Left renal cortex interstitium (tissue), 4 donors: ENCODE results near the gene ECT2. TPM values are rescaled to one million over a fixed set of nuclear protein-coding genes. Genes with fewer than 3 reads are reported as not detected.
A peak's percentile ranks its signal among the peaks of the same experiment; 100 is the strongest.
"Not testable (repeated sequence)": the region's sequence is repeated elsewhere in the genome, so short reads cannot be mapped to it uniquely, and the experiment has no call there.

Experiments used
- DNase-seq, 4 donors: peaks; one replicate each; pipeline ENCODE4 v3.0.0-alpha.2; 2013; ENCODE audit warnings: low read depth in 4 of 4, low spot score in 2 of 4, missing footprints in 1 of 4
- polyA plus RNA-seq, 4 donors: library from polyadenylated mRNA; unstranded; fragments of 120-200 nt; gene quantifications; one replicate each; pipeline ENCODE4 v1.2.1, GENCODE V29; 2013; ENCODE audit not compliant: insufficient read length in 4 of 4

The ECT2 gene
- polyA plus RNA-seq, 4 donors = 32.9 to 39.8 (median 36.6) TPM

DNA sequence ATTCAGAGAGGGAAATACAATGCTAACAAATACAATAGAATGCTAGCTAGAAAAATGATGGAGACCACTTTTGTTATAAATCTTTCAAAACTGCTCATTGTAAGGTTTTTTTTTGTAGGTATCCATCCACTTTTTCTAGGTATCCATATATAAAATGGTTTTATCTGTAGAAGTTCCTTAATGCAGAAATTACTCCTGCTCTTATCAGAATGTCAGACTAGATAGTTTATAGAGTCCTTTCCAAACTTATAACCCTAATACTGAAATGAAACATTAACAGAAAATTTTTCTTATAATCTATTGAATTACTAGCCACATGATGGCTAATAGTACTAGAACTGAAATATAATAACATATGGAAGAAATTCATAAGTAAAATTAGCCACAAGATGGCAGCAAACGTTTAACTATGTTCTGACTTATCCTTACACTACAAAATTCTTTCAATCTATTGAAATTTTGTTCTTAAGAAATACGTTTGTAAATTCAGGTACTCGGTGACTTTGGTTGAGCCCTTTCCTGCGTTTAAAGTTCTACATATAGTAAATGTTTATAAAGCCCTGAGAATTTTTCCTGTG is 58.5 kb downstream of the ECT2 start:
- peak in 3 of 4 donors; percentile 4 to 16 (median 8) for DNase-seq

DNA sequence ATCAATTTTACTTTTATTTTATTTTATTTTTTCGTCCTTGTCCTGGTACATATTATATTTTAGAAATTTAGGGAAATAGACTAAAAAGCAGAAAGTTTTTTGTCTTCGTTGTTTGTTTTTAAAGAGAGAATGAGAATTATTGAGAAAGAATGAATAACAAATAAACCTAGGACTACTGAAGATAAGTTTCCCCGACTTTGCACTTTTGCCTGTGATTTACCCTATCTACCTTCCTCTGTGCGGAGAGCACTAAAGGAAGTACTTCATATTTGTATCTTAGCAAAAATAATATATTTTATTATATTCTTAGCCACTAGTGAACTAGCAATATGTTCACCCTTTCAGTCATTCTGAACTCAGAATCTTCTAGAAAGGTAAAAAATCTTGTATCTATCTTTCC is 60.6 kb downstream of the ECT2 start:
- no peak for DNase-seq

DNA sequence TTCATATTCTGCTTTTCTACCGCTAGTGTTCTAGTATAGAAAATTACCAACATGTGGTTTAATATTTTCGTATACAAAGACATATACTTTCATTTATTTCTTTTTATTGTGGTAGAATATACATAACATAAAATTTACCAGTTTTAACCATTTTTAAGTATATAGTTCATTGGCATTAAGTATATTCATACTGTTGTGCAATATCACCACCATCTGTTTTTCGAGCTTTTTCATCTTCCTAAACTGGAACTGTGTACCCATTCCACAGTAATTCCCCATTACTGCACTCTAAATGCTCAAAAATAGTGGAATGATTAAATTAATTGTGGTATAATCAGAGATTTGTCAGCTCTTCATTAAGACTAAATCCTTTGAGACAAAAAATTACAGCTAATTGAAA is 62.9 kb downstream of the ECT2 start:
- no peak for DNase-seq

DNA sequence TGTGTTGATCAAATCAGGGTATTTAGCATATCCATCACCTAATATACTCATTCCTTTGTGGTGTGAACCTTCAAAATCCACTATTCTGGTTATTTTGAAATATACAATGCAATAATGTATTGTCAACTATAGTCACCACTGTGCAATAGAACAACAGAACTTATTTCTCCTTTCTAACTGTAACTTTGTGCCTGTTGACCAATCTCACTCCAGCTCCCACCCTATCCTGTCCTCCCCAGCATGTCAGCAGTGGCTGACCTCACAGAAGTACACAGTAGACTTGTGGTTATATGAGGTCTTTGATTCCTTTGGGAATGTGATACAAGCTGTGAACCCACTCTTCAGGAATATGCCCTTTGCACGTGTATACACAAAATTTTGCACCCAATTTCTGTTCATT is 64.2 kb downstream of the ECT2 start:
- DNase-seq = no peak

DNA sequence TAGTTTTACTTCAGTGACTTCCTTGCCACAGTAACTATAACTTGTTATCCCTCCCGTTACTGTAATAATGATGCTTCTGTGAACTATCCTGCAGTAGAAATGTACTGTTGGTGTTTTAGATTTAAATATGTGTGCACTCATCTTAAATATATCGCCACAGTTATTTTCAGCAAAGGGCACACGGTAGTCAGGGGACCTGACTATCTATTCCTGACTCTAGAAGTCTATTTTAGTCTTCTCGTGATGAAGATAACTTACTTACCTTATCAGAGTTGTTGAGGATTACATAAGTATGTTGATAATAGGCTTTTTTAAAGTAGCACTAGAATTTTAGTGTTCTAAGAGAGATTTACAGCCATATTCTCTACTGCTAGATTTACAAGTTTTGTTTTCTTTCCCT is 65.3 kb downstream of the ECT2 start:
- no peak for DNase-seq

DNA sequence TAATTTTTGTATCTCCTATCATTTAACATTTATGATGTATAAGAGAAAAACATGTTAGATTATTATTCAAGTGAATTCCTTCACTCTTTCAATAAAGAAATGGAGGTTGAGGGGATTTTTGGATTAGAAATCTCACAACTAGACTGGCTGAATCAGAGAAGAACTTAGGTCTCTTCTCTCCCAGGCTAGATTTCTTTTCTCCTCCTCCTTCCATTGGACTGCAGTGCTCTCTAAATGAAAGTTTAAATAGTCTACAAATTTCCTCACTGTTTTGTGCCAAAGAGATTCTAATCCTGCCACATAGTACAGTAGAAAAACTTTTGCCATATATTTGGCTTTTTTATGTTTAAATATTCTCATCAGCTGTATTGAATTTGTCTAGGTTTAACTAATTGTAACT is 65.8 kb downstream of the ECT2 start:
- no peak for DNase-seq

DNA sequence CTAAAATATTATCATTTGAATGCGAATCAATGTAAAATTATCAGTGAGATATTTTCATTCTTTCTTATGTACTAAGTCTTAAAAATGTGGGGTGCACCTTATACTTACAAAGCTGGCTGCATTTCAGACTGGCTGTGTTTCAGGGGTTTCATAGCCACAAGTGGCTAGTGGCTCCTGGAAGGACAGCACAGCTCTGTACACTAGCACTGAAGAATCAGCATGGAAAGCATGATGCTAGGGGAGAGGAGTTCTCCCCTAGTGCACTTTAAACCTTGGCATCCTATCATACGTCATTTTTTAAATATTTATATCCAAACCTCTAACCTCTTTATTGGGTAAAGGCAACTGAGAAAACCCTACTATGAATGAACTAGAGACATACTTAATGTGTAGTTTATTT is 66.4 kb downstream of the ECT2 start:
- no peak for DNase-seq

DNA sequence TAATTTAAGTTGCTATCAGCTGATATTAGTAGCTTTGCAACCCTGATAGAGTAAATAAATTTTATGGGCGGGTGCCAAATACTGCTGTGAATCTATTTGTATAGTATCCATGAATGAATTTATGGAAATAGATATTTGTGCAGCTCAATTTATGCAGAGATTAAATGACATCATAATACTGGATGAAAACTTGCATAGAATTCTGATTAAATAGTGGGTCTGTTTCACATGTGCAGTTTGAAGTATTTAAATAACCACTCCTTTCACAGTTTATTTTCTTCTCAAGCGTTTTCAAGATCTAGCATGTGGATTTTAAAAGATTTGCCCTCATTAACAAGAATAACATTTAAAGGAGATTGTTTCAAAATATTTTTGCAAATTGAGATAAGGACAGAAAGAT is 70.0 kb downstream of the ECT2 start:
- no peak for DNase-seq

DNA sequence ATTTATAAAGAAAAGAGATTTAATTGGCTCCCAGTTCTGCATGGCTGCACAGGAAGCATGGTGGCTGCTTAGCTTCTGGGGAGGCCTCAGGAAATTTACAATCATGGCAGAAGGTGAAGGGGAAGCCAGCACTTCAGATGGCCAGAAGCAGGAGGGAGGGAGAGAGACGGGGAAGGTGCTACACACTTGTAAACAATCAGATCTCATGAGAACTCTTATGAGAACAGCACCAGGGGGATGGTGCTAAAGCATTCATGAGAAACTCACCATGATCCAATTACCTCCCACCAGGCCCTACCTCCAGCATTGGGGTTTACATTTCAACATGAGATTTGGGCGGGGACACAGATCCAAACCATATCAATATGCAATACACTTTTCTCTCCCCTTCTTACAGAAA is 73.7 kb downstream of the ECT2 start:
- no peak for DNase-seq

DNA sequence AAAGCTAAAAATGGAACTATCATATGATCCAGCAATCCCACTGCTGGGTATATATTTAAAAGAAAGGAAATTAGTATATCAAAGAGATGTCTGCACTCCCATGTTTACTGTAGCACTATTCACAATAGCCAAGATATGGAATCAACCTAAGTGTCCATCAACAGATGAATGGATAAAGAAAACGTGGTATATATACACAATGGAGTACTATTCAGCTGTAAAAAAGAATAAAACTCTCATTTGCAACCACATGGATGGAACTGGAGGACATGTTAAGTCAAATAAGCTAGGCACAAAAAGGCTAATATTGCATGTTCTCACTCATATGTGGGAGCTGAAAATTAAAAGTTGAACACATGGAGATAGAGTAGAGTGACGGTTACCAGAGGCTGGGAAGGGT is 76.7 kb downstream of the ECT2 start:
- DNase-seq = not testable (repeated sequence)

DNA sequence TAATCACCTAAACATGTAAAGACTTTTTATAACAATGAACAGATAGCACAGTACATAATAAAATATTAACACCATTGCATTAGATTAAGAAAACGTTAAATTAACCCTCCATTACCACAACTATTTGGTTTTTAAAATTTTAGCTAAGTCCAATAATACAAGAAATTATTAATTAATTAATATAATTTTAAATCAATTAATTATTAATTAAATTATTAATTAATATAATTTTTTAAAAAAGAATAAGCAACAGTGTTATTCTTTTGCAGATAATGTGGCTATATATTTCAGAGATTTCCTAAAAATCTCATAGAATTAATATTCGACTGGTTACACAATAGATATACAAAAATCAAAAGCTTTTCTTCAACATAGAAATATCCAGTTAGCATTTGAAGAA is 82.5 kb downstream of the ECT2 start:
- DNase-seq = no peak

DNA sequence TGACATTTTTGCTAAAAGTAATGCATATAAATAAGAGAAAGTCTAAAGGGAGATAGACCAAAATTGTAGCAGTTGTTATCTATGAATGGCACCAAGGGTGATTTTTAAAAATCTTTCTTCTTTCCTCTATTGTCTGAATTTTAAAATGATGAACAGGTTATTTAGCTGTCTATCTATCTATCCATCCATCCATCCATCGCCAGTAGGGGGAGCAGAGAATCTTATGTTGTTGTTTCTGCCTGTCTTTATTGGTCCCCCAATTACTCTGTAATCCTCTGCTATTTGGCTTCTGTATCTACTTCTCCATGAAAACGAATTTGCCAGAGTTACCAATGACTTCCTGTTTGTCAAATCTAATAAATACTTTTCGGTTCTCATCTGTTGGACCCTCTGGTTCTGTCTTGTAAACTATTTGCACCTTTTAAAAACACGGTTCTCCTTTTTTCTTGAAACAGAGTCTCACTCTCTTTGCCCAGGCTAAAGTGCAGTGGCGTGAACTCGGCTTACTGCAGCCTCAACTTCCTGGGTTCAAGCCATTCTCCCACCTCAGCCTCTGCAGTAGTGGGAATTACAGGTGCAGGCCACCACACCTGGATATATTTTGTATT is 86.0 kb downstream of the ECT2 start:
- DNase-seq = peak in 2 of 4 donors; percentile 18 to 28

DNA sequence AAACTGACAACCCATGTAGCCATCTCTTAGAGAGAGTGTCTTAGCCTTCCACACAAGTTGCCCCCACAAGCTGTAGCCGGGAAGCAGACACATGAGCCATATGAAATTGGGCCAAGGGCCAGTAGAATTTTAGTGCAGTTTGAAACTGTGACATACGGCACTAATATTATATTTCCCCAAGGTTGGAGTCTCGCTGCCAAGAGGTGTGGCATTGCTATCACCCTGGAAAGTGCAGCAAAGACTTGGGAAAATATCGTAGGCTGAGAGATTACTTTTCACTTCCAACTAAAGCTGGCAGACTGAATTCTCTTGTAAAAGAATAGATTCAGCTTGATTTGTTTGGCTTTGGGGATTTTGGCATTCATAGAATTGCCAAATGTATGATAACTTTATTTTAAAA is 89.2 kb downstream of the ECT2 start:
- no peak for DNase-seq

DNA sequence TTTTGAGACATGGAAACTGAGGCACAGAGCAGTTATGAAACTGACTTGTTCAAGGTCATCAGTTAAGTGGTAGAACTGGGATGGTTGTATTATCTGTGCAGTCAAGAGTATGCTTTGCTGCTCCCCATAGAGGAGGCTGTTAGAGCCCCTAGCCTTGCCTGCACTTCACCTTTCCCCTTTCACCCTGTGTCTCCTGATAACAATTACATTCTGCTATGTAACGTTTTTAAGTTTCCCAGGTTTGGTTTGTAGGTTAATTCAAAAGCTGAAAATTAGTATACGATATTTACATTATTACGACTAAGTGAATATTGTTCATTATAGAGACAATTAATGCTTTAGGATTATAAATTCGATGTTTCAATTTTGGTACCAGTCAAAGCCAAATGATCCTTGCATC is 89.9 kb downstream of the ECT2 start:
- DNase-seq = no peak

DNA sequence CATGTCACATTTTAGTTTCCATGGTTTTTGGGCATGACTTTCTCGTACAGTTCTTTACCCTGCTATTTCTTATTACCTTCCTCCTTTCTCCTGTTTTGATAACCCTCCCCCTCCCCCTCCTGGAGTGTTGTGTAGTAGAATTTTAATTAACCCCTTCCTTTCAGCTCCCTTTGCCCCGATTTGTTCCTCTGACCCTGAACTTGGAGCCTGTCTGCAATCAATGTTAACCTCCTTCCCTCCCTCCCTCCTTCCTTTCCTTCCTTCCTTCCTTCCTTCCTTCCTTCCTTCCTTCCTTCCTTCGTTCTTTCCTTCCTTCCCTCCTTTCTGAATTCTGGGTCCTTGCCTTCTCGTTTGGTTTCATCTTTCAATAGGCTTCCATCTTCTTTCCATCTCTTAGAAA is 90.4 kb downstream of the ECT2 start:
- no peak for DNase-seq

DNA sequence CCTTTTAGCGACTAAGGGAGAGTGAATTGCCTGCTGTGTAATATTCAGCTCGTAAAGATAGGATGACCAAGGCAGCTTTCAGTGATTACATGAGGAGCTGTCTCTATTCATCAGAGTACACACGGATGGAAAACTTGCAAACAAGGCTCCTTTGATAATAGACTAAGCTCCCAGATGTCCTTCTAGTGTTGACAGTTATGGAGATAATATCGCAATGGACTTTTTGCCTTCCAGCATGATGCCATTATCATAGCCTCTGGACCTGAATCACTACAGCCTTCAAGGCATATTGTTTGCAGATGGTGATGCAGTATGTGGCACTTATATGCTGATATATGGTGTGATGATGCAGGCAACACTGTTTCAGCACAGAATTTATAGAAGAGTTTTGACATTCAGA is 93.9 kb downstream of the ECT2 start:
- DNase-seq = no peak

DNA sequence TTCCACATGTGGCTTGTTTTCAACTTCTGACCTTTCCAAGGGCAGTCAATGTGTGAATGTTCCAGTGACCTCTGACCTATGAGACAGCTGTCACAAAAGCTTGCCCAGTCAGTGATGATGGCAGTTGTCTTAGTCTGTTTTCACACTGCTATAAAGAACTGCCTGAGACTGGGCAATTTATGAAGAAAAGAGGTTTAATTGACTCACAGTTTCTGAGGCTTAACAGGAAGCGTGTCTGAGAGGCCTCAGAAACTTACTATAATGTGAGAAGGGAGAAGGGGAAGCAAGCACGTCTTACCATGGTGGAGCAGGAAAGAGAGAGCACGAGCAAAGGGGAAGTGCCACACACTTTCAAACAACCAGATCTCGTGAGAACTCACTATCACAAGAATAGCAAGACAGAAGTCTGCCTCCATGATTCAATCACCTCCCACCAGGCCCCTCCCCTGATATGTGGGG is 95.6 kb downstream of the ECT2 start:
- DNase-seq = no peak

DNA sequence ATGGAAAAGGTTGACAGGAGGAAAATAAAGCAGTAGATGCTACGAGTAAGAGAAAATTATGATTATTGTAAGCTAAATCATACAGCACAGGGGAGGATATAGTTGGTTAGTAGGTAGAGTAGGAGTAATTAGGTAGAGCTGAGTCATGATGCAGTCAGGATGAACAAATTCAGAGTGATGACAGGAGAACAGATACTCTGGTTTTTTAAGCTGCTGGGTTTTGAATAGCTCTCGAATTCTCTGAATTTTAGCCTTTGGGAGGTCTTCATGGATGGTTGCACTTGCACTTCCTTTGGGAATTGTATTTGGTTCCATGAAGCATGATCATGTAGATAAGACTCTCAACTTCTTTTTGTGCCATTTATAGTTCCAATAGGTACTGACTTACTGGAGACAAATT is 96.2 kb downstream of the ECT2 start:
- no peak for DNase-seq

DNA sequence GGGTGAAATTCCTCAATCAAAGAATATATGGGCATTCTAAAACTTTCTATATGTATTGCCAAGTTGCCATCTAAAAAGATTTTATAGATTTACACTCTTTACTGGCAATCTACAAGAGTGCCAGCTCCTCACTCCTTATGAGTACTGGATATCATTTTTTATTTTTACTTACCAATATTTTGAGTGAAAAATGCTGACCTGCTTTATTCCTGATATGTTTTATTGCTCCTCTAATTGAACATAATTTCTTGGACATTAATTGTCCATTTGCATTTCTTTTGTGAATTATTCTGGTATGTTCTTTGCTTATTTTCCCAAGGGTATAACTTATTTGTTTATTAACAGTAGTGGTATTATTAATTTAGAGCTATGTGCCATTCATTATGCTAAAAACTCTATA is 96.8 kb downstream of the ECT2 start:
- DNase-seq = no peak

DNA sequence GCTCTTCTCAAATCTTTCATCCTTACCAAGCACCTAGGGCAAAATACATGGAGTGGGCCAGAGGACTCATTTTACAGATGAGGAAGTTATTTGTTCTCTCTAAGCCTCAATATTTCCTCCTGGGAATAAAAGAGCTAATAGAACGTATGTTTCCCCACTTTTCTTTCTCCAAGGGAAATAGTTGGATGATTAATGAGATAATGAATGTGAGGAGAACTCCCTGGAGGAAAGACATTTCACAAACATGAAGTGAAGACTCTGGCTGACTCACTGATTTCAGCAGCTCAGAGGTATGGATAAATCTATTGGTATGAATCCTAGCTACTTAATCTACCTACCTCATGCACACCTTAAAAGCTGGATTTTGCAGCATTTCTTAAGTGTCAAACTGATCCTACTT is 98.4 kb downstream of the ECT2 start:
- no peak for DNase-seq

DNA sequence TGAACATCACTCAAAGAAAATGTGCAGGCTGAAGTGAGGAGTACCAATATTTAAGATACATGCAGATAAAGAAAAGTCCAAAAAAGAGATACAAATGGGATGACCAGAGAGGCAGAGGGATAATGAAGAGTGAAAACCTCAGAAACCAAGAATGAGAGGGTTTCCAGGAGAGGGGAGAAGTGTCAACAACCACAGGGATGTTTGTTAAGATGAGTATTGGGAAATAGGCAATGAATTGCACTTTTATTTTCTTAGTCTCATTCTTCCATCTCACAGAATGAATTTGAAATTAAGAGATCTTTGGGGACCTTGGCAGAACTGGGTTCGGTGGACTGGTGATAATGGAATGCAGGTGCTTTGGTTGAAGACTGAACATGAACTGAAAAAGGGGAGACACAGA is 102.5 kb downstream of the ECT2 start:
- DNase-seq = no peak

DNA sequence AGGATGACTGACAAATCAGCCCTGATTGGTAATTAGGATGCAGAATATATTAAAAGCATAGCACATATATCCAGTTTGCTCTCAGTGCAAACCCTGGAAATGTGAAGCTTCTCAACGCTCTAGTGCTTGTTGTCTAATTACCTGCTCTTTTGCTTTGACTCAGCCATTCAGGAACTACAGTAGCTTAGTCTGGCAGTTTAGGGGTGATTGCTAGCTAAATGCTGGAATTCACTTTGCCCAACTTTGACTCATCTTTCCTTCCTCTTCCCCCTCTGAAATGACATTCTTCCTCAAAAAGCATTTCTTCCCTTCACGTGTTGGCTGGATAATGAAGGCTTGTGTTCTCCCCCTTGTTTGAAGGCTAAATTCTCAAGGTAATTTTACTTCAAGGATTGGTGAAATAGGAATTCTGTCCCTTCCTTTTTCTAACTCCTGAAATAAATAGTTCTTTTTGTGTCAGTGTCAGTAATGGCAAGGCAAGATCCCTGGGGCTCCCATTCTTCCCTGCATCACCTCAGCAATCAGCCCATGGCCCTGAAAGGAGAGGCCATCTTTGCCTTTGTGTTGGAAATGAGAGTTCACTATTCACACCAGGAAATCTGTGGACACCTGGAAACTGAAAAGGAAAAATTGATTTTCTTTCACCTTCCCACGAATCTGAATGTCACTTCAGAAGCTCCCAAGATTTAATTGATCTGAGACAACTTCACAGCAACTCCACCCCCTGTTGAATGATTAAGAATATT is 103.6 kb downstream of the ECT2 start:
- no peak for DNase-seq
